Astrocyte (in vitro differentiated cells and primary cell): ENCODE results near the gene MXRA7. TPM values are rescaled to one million over a fixed set of nuclear protein-coding genes. Genes with fewer than 3 reads are reported as not detected.

Source experiments
- DNase-seq: peaks from one replicate; pipeline ENCODE4 v3.0.0-alpha.2; 2010; ENCODE audit warnings: low read depth
- FAIRE-seq: peaks from 2 replicates; lab custom pipeline; 2011; peaks lifted over from hg19 to GRCh38; lab: Jason Lieb, UNC
- H2AFZ ChIP-seq: 2 replicates; pipeline ENCODE4 v1.6.0; 2012; ENCODE audit warnings: low read depth, low read length, inconsistent platforms
- H3K27ac ChIP-seq: 2 replicates; pipeline ENCODE4 v1.5.1; 2011; ENCODE audit warnings: low read depth, low read length, inconsistent platforms
- H3K27me3 ChIP-seq: 2 replicates; pipeline ENCODE4 v1.6.0; 2011; ENCODE audit warnings: low read length, inconsistent platforms; ENCODE audit not compliant: insufficient read depth
- H3K36me3 ChIP-seq: 2 replicates; pipeline ENCODE4 v1.5.1; 2011; ENCODE audit warnings: low read length, inconsistent platforms; ENCODE audit not compliant: insufficient read depth
- H3K4me1 ChIP-seq: 2 replicates; pipeline ENCODE4 v1.5.1; 2011; ENCODE audit warnings: low read length, inconsistent platforms; ENCODE audit not compliant: insufficient read depth
- H3K4me2 ChIP-seq: 2 replicates; pipeline ENCODE4 v1.6.0; 2012; ENCODE audit warnings: low read length, inconsistent platforms
- H3K4me3 ChIP-seq: 2 replicates; pipeline ENCODE4 v1.5.1; 2011; ENCODE audit warnings: low read depth, mild to moderate bottlenecking, low read length, inconsistent platforms; ENCODE audit not compliant: insufficient read depth
- H3K79me2 ChIP-seq: 2 replicates; pipeline ENCODE4 v1.6.0; 2012; ENCODE audit warnings: mild to moderate bottlenecking, low read length, inconsistent platforms; ENCODE audit not compliant: insufficient read depth
- H3K9ac ChIP-seq: 2 replicates; pipeline ENCODE4 v1.6.0; 2012; ENCODE audit warnings: mild to moderate bottlenecking, low read length, inconsistent platforms
- H3K9me3 ChIP-seq: 2 replicates; pipeline ENCODE4 v1.5.1; 2012; ENCODE audit warnings: low read depth, mild to moderate bottlenecking, low read length, inconsistent platforms; ENCODE audit not compliant: insufficient read depth
- H4K20me1 ChIP-seq: 2 replicates; pipeline ENCODE4 v1.6.0; 2012; ENCODE audit warnings: low read length, inconsistent platforms; ENCODE audit not compliant: insufficient read depth
- H3K27ac Mint-ChIP-seq: one replicate; pipeline ENCODE4 v1.8.0; 2021; ENCODE audit warnings: mild to moderate bottlenecking, mixed read lengths; ENCODE audit not compliant: unreplicated experiment
- H3K27me3 Mint-ChIP-seq: one replicate; pipeline ENCODE4 v1.8.0; 2021; ENCODE audit warnings: low read depth, mixed read lengths; ENCODE audit not compliant: unreplicated experiment
- H3K36me3 Mint-ChIP-seq: one replicate; pipeline ENCODE4 v1.8.0; 2021; ENCODE audit warnings: low read depth, mixed read lengths; ENCODE audit not compliant: unreplicated experiment
- H3K4me1 Mint-ChIP-seq: one replicate; pipeline ENCODE4 v1.8.0; 2021; ENCODE audit warnings: low read depth, mixed read lengths; ENCODE audit not compliant: unreplicated experiment
- H3K4me3 Mint-ChIP-seq: one replicate; pipeline ENCODE4 v1.8.0; 2021; ENCODE audit warnings: mild to moderate bottlenecking, moderate library complexity, mixed read lengths; ENCODE audit not compliant: unreplicated experiment
- H3K9me3 Mint-ChIP-seq: one replicate; pipeline ENCODE4 v1.8.0; 2021; ENCODE audit warnings: mild to moderate bottlenecking, mixed read lengths; ENCODE audit not compliant: unreplicated experiment
- EZH2 ChIP-seq: IDR thresholded peaks from 2 replicates; pipeline ENCODE4 v1.6.1; 2012; ENCODE audit warnings: mild to moderate bottlenecking, low read length, inconsistent platforms; ENCODE audit not compliant: insufficient read depth
- total RNA-seq: library from RNA; stranded (reverse); gene quantifications from 2 replicates; pipeline ENCODE4 v1.2.1, GENCODE V29; 2021
- TF ChIP-seq, protein P1 (sequence below): IDR thresholded peaks from 2 replicates; pipeline ENCODE4 v1.5.1; 2011; ENCODE audit warnings: low read depth, mild to moderate bottlenecking, inconsistent platforms, low read length, moderate library complexity; ENCODE audit not compliant: insufficient read depth

The MXRA7 gene
- total RNA-seq, 1 donor from 2014 or later = 177 TPM

GRCh38 chr17:76667786-76668453 lies 42.8 kb downstream of the MXRA7 start:
- FAIRE-seq = no peak
- TF ChIP-seq EZH2 = no peak
- TF ChIP-seq, protein P1, sequence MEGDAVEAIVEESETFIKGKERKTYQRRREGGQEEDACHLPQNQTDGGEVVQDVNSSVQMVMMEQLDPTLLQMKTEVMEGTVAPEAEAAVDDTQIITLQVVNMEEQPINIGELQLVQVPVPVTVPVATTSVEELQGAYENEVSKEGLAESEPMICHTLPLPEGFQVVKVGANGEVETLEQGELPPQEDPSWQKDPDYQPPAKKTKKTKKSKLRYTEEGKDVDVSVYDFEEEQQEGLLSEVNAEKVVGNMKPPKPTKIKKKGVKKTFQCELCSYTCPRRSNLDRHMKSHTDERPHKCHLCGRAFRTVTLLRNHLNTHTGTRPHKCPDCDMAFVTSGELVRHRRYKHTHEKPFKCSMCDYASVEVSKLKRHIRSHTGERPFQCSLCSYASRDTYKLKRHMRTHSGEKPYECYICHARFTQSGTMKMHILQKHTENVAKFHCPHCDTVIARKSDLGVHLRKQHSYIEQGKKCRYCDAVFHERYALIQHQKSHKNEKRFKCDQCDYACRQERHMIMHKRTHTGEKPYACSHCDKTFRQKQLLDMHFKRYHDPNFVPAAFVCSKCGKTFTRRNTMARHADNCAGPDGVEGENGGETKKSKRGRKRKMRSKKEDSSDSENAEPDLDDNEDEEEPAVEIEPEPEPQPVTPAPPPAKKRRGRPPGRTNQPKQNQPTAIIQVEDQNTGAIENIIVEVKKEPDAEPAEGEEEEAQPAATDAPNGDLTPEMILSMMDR = no peak
- peaks cover 2% of the 10 kb centered on the region for H3K36me3 Mint-ChIP-seq

GRCh38 chr17:76667491-76667755 lies 43.3 kb downstream of the MXRA7 start:
- peaks cover 10% of the 10 kb centered on the region for H3K4me1 Mint-ChIP-seq
- no peak overlapping the region for H2AFZ ChIP-seq
- no peak overlapping the region for H3K4me3 ChIP-seq
- H3K36me3 Mint-ChIP-seq = peaks cover under 1% of the 10 kb centered on the region
- FAIRE-seq (no peak), DNase-seq (no peak)
- no peak overlapping the region for H3K4me2 ChIP-seq
- peaks cover 5% of the 10 kb centered on the region for H3K27me3 ChIP-seq
- TF ChIP-seq, protein P1 = no peak
- no peaks in the 10 kb centered on the region for H3K9me3 ChIP-seq
- no peaks in the 10 kb centered on the region for H4K20me1 ChIP-seq
- no peak overlapping the region for H3K4me3 Mint-ChIP-seq
- H3K79me2 ChIP-seq = no peaks in the 10 kb centered on the region
- H3K27me3 Mint-ChIP-seq = peaks cover 4% of the 10 kb centered on the region
- H3K27ac Mint-ChIP-seq = no peak overlapping the region
- no peak overlapping the region for H3K9ac ChIP-seq
- peaks cover 8% of the 10 kb centered on the region for H3K4me1 ChIP-seq
- H3K36me3 ChIP-seq = no peaks in the 10 kb centered on the region
- no peaks in the 10 kb centered on the region for H3K9me3 Mint-ChIP-seq
- no peak overlapping the region for H3K27ac ChIP-seq

More at GRCh38 chr17:76667786-76668453, 42.8 kb downstream of the MXRA7 start:
- DNase-seq = no peak
- Histone ChIP-seq H3K4me1 (peaks cover 10% of the 10 kb centered on the region), H3K27ac (no peak overlapping the region), H3K9ac (no peak overlapping the region), H3K36me3 (no peaks in the 10 kb centered on the region), H3K9me3 (no peaks in the 10 kb centered on the region), H3K27me3 (peaks cover 5% of the 10 kb centered on the region), H3K4me3 (no peak overlapping the region), H4K20me1 (no peaks in the 10 kb centered on the region), H3K79me2 (no peaks in the 10 kb centered on the region), H2AFZ (no peak overlapping the region), H3K4me2 (no peak overlapping the region)
- Mint-ChIP-seq H3K9me3 (no peaks in the 10 kb centered on the region), H3K4me3 (no peak overlapping the region), H3K4me1 (peaks cover 13% of the 10 kb centered on the region), H3K27ac (no peak overlapping the region), H3K27me3 (peaks cover 4% of the 10 kb centered on the region)

GRCh38 chr17:76660656-76661042 lies 50.1 kb downstream of the MXRA7 start:
- Mint-ChIP-seq H3K36me3 (no peaks in the 10 kb centered on the region), H3K27me3 (peaks cover 15% of the 10 kb centered on the region), H3K9me3 (peaks cover 2% of the 10 kb centered on the region), H3K27ac (no peak overlapping the region), H3K4me1 (no peaks in the 10 kb centered on the region), H3K4me3 (no peak overlapping the region)
- Histone ChIP-seq H3K9me3 (no peaks in the 10 kb centered on the region), H3K79me2 (no peaks in the 10 kb centered on the region), H3K36me3 (no peaks in the 10 kb centered on the region), H3K4me3 (no peak overlapping the region), H4K20me1 (no peaks in the 10 kb centered on the region), H3K4me1 (no peaks in the 10 kb centered on the region), H3K27me3 (peaks cover 3% of the 10 kb centered on the region), H3K9ac (no peak overlapping the region), H2AFZ (no peak overlapping the region), H3K27ac (no peak overlapping the region), H3K4me2 (no peak overlapping the region)
- FAIRE-seq (no peak), DNase-seq (no peak)
- TF ChIP-seq, protein P1 = no peak
- no peak for TF ChIP-seq EZH2
